A673 (cell line): ENCODE measurements around the gene NUDT3. TPM values are rescaled to one million over a fixed set of nuclear protein-coding genes. Genes with fewer than 3 reads are reported as not detected.
A peak's percentile ranks its signal among the peaks of the same experiment; 100 is the strongest.

Experiments used
- BruUV-seq: library from RNA; stranded (reverse); fragments of 400-500 nt; replicated peaks from 2 replicates; lab custom pipeline; 2021; lab: Mats Ljungman, UMichigan
- CTCF ChIA-PET: fragments of 300-600 bp; sonication (Branson Sonifier 250); formaldehyde crosslinking; loops from one replicate; lab custom pipeline; 2022; ENCODE audit warnings: antibody characterized with exemption; lab: Charles Lee
- POLR2A ChIA-PET: fragments of 300-600 bp; sonication (Branson Sonifier 250); formaldehyde crosslinking; loops from one replicate; lab custom pipeline; 2022; ENCODE audit warnings: antibody characterized with exemption; ENCODE audit not compliant: low non-redundant PET; lab: Charles Lee
- DNase-seq: peaks from one replicate; pipeline ENCODE4 v3.0.0-alpha.2; 2015; ENCODE audit warnings: low spot score
- H3K27ac ChIP-seq: fragments of 200-600 bp; sonication (generic); 2 replicates; pipeline ENCODE4 v1.5.1; 2016; ENCODE audit warnings: mixed run types, low read depth, mild to moderate bottlenecking, mixed read lengths, antibody characterized with exemption, low read length; ENCODE audit not compliant: poor library complexity, severe bottlenecking
- H3K27me3 ChIP-seq: fragments of 200-600 bp; sonication (generic); replicated peaks from 2 replicates; pipeline ENCODE4 v1.6.1; 2017; ENCODE audit warnings: mixed run types, low read depth, mild to moderate bottlenecking, mixed read lengths, antibody characterized with exemption, low read length; ENCODE audit not compliant: insufficient read depth, poor library complexity
- H3K36me3 ChIP-seq: fragments of 200-600 bp; sonication (generic); 2 replicates; pipeline ENCODE4 v1.6.1; 2016; ENCODE audit warnings: mixed run types, mild to moderate bottlenecking, mixed read lengths, antibody characterized with exemption, low read length; ENCODE audit not compliant: insufficient read depth, poor library complexity, severe bottlenecking
- H3K4me1 ChIP-seq: fragments of 200-600 bp; sonication (generic); 2 replicates; pipeline ENCODE4 v1.6.1; 2017; ENCODE audit warnings: mixed run types, mild to moderate bottlenecking, mixed read lengths, antibody characterized with exemption, low read length; ENCODE audit not compliant: insufficient read depth, poor library complexity, severe bottlenecking
- H3K4me3 ChIP-seq: fragments of 200-600 bp; sonication (generic); 2 replicates; pipeline ENCODE4 v1.5.1; 2016; ENCODE audit warnings: low read depth, mixed run types, mild to moderate bottlenecking, mixed read lengths, low read length; ENCODE audit not compliant: poor library complexity, severe bottlenecking
- H3K9me3 ChIP-seq: fragments of 200-600 bp; sonication (generic); 2 replicates; pipeline ENCODE4 v1.6.1; 2016; ENCODE audit warnings: mixed run types, low read depth, mild to moderate bottlenecking, mixed read lengths, antibody characterized with exemption, low read length; ENCODE audit not compliant: poor library complexity, severe bottlenecking
- CTCF ChIP-seq: fragments of 300-800, 200-600 bp; sonication (generic); conservative IDR thresholded peaks from 2 replicates; pipeline ENCODE4 v1.5.1; 2017; ENCODE audit warnings: low read depth, mild to moderate bottlenecking, antibody characterized with exemption, low read length, moderate library complexity, mixed read lengths
- EZH2 ChIP-seq: fragments of 200-600 bp; sonication (generic); IDR thresholded peaks from 2 replicates; pipeline ENCODE4 v1.6.1; 2017; ENCODE audit warnings: borderline replicate concordance, low read depth, mild to moderate bottlenecking, mixed read lengths, antibody characterized with exemption, low read length; ENCODE audit not compliant: poor library complexity, severe bottlenecking
- intact Hi-C: fragments of 100-400 bp; cut with micrococcal nuclease; formaldehyde crosslinking; loops from one replicate; pipeline ENCODE4 v1.10.0; 2022; ENCODE audit not compliant: unreplicated experiment
- total RNA-seq: library from RNA; stranded (reverse); gene quantifications from 2 replicates; pipeline ENCODE4 v1.2.3, GENCODE V29; 2021

The NUDT3 gene
- total RNA-seq, 1 experiment from 2014 or later: 34.1 TPM

GRCh38 chr6:34237722-34238584 lies 154.5 kb downstream of the NUDT3 start:
- Histone ChIP-seq H3K4me1 (peaks cover 20% of the 10 kb centered on the region), H3K27ac (peak overlapping the region; percentile 82), H3K36me3 (peaks cover 10% of the 10 kb centered on the region), H3K4me3 (peak overlapping the region; percentile 58), H3K27me3 (no peaks in the 10 kb centered on the region), H3K9me3 (no peaks in the 10 kb centered on the region)
- ChIA-PET CTCF (no interaction called here), POLR2A (no interaction called here)
- TF ChIP-seq EZH2 (no peak), CTCF (peak; percentile 42)
- no TSS peak for BruUV-seq
- intact Hi-C loops: no loop called here
- peak; percentile 84 for DNase-seq

GRCh38 chr6:34237316-34237721 lies 155.2 kb downstream of the NUDT3 start:
- peak; percentile 39 for DNase-seq

More at GRCh38 chr6:34237316-34237721, 155.2 kb downstream of the NUDT3 start:
- Histone ChIP-seq H3K9me3 (no peaks in the 10 kb centered on the region), H3K27ac (peak overlapping the region; percentile 82), H3K27me3 (no peaks in the 10 kb centered on the region), H3K36me3 (peaks cover 5% of the 10 kb centered on the region), H3K4me1 (peaks cover 20% of the 10 kb centered on the region), H3K4me3 (peak overlapping the region; percentile 58)
- ChIA-PET CTCF (interaction anchor here (0.6 to 1.0 kb wide), 2 partner anchors 12 to 285 kb away, joined by 6 to 7 read pairs; no protein-coding TSS in a partner anchor), POLR2A (interaction anchor here (0.5 to 0.6 kb wide), 4 partner anchors 199 to 638 kb away, joined by 3 to 7 read pairs (median 4); no protein-coding TSS in a partner anchor)
- TF ChIP-seq CTCF: no peak
- TF ChIP-seq EZH2: no peak
- no TSS peak for BruUV-seq
- intact Hi-C loops: no loop called here
